GM19452 (cell line): ENCODE measurements around the gene SLC25A40.
A peak's percentile ranks its signal among the peaks of the same experiment; 100 is the strongest.
"Not testable (repeated sequence)": the region's sequence is repeated elsewhere in the genome, so short reads cannot be mapped to it uniquely, and the experiment has no call there.

Source experiments
- ATAC-seq: cut with Tn5 transposase; IDR thresholded peaks from one replicate; pipeline ENCODE4 v1.9.1; 2021; ENCODE audit not compliant: unreplicated experiment

SLC25A40 gene

GRCh38 chr7:87873328-87873727 lies 2.8 kb downstream of the SLC25A40 start:
- not testable (repeated sequence) for ATAC-seq

DNA sequence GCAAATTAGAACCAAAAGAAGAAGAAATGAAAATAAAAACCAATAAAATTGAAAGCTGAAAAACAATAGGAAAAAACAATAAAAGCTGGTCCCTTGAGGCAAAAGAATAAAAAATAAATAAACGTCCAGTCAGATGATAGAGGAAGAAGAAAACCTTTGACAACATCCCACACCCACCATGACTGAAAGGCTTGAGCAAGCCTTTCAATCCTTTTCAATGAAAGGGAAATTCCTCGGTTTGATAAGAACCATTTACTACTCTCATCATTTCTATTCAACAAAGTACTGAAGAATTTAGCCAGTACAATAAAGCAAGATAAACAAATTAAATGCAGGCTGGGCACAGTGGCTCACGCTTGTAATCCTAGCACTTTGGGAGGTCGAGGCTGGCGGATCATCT lies 3.8 kb downstream of the SLC25A40 start:
- ATAC-seq, result no peak

GRCh38 chr7:87870471-87870870 lies 5.7 kb downstream of the SLC25A40 start:
- ATAC-seq, result no peak

GRCh38 chr7:87866533-87866932 lies 9.6 kb downstream of the SLC25A40 start:
- not testable (repeated sequence) for ATAC-seq

DNA sequence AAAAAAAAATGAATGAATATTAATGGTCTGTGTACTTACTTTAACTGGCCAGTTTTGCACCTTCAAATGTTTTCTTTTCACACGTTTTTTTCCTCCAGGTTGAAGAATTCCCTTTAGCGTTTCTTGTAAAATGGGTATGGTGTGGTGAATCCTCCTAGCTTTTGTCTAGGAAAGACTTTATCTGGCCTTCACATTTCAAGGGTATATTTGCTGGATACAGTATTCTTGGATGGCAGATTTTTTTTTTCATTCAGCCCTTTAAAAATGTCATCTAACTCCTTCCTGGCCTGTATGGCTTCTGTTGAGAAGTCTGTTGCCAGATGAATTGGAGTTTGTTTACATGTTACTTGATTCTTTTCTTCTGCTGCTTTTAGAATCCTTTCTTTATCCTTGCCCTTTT lies 10.1 kb downstream of the SLC25A40 start:
- no peak for ATAC-seq

GRCh38 chr7:87858417-87859100 lies 17.6 kb downstream of the SLC25A40 start:
- no peak for ATAC-seq

GRCh38 chr7:87853237-87853864 lies 22.8 kb downstream of the SLC25A40 start:
- ATAC-seq, result no peak

- no peak for ATAC-seq
Measured at GRCh38 chr7:87852306-87852705, 23.9 kb downstream of the SLC25A40 start.

GRCh38 chr7:87850836-87851593 lies 25.1 kb downstream of the SLC25A40 start:
- no peak for ATAC-seq

GRCh38 chr7:87837597-87837996 lies 38.6 kb downstream of the SLC25A40 start:
- ATAC-seq, result no peak

DNA sequence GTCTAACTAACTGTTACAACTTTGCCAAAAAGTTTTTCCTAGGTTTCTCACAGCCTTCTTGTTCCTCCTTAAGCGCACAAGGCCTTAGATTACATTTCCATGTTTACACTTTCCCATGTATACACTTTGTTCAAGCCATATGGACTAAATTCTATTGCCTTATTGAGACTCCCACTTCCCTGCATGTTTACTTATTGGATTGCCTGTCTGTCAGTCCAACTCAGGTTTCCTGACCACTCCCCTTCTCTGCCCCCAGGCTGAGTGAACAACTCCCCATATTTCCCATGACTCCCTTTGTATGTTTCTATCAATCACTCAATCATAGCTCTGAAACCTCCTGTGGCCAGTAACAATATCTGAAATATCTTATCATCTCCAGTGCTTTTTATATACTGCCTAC lies 43.0 kb downstream of the SLC25A40 start:
- ATAC-seq, result no peak

GRCh38 chr7:87831097-87831496 lies 45.1 kb downstream of the SLC25A40 start:
- ATAC-seq, result no peak

- ATAC-seq, result not testable (repeated sequence)
Measured at GRCh38 chr7:87828383-87828782, 47.8 kb downstream of the SLC25A40 start.

DNA sequence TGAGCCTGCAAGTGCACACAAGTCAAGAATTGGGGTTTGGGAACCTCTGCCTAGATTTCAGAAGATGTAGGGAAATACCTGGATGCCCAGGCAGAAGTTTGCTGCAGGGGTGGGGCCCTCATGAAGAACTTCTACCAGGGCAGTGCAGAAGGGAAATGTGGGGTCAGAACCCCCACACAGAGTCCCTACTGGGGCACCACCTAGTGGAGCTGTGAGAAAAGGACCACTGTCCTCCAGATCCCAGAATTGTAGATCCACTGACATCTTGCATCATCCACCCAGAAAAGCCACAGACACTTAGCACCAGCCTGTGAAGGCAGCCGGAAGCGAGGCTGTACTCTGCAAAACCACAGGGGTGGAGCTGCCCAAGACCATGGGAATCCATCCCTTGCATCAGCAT lies 50.8 kb downstream of the SLC25A40 start:
- ATAC-seq, result not testable (repeated sequence)

- ATAC-seq, result not testable (repeated sequence)
Measured at GRCh38 chr7:87822056-87822455, 54.1 kb downstream of the SLC25A40 start.

DNA sequence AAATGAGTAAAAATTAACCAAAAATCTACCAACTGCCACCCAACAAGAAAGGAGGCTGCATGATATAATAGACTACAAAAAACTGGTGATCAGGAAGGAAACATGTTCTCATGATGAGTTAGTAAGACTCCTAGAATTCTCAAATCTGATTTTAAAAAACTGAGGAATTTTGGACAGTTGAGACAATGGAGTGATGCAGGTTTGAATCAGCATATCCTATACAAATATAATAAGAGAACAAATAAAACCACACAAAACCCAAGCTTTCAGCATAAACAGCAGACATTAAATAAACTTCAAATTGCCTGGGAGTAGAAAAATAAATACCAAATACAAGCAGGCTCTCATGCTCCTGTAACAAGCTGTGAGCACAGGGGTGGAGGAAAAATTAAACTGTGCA lies 57.8 kb downstream of the SLC25A40 start:
- no peak for ATAC-seq

DNA sequence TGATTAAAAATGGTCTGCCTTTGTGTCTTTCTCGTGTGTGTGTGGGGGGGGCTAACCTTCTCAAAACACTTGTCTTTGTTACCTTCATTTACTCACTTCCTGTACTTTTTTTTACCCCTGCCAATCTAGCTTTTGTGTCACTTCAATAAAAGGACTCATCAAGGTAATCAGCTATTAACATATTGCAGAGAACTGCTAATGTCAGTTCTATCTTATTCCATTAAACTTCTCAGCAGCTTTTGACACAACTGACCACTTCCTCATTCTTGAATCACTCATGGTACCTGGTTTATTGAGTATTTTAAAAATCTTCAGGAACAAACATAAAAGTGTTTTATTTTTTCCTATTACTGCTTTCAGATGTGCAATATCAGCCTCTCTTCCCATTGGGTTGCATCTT lies 59.8 kb downstream of the SLC25A40 start:
- ATAC-seq, result no peak

DNA sequence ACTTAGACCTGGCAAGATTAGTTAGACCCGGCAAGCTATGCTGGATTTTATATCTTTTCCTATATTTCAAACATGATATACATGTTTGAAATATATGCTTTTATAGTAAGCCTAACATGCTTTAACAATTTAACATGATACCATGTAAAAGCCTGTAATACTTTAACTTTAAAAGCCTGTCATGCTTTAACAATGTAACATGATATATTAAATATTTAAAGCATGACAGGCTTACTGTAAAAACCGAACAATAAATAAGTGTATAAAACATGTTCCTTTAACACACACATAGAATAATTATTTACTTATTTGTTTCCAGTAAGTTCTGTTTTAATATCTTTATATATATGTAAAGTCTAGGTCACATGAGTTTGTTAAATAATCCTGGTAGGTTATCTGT lies 65.4 kb downstream of the SLC25A40 start:
- ATAC-seq, result no peak

GRCh38 chr7:87810130-87810529 lies 66.0 kb downstream of the SLC25A40 start:
- ATAC-seq, result no peak

DNA sequence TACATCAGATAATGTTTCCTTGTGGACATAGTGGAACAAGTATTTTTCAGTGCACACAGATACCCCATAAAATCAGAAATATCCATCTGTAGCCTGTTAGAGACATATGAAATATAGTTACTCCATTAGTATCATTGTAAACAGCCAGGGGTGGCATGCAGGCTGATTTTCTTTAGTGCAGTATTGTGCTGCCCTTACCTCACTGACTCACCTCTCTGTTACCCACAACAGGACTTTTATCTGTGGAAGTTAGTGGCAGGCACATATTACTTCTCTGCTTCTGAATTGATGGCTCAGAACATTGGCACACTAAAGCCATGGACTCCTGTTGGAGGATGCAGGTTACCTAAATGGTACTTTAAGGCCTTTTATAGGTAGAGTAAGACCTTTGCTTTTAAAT lies 70.0 kb downstream of the SLC25A40 start:
- ATAC-seq, result no peak

DNA sequence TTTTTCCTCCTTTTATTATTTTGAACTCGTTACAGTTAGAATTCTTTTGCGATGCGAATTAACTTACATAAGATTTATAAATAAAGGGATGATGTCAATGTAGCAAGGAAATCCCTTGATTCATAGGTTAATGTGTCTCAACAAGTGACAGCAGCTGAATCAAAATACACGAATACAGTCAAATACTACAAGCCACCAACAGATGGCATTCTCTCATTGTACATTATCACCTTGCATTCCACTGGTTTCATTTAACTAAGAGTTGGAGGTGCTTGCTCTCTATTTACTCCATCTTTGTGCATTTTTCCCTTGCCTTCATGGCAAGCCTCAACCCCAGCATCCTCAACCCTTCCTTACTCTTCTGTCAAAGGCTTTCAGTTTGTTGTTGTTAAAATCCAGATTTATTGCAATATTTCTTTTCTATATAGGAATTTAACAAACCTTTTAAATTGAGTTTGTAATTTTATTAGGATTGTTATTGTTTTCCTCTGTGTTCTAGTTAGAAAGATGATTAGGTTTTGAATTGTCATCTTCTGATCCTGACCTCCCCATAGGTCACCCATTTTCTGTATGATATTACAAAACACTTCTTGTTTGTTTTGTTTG lies 78.3 kb downstream of the SLC25A40 start:
- ATAC-seq, result peak; percentile 88

GRCh38 chr7:87797395-87797794 lies 78.8 kb downstream of the SLC25A40 start:
- ATAC-seq, result no peak
